GM19463 (cell line): Measurements from ENCODE around the gene NAV2.
A peak's percentile ranks its signal among the peaks of the same experiment; 100 is the strongest.

Experiments used
- ATAC-seq: cut with Tn5 transposase; IDR thresholded peaks from one replicate; pipeline ENCODE4 v1.9.1; 2021; ENCODE audit warnings: mild to moderate bottlenecking, moderate library complexity; ENCODE audit not compliant: unreplicated experiment

The NAV2 gene

GRCh38 chr11:19963697-19964387 lies 251.2 kb downstream of the NAV2 start:
- ATAC-seq, result no peak

- no peak for ATAC-seq
Observed at GRCh38 chr11:19966441-19966840, 253.8 kb downstream of the NAV2 start.

- no peak for ATAC-seq
Observed at GRCh38 chr11:19966927-19967326, 254.3 kb downstream of the NAV2 start.

GRCh38 chr11:19967787-19968186 lies 255.2 kb downstream of the NAV2 start:
- no peak for ATAC-seq

- ATAC-seq, result no peak
Observed at GRCh38 chr11:19968860-19969259, 256.2 kb downstream of the NAV2 start.

- ATAC-seq, result no peak
Observed at GRCh38 chr11:19970944-19971343, 258.3 kb downstream of the NAV2 start.

GRCh38 chr11:19972091-19972490 lies 259.5 kb downstream of the NAV2 start:
- ATAC-seq, result no peak

GRCh38 chr11:19972651-19973050 lies 260.0 kb downstream of the NAV2 start:
- no peak for ATAC-seq

GRCh38 chr11:19973136-19973635 lies 260.5 kb downstream of the NAV2 start:
- no peak for ATAC-seq

- ATAC-seq, result no peak
Observed at GRCh38 chr11:19974886-19975285, 262.2 kb downstream of the NAV2 start.

- no peak for ATAC-seq
Observed at GRCh38 chr11:19975414-19975990, 262.9 kb downstream of the NAV2 start.

GRCh38 chr11:19976281-19976941 lies 263.8 kb downstream of the NAV2 start:
- no peak for ATAC-seq

GRCh38 chr11:19977941-19978340 lies 265.3 kb downstream of the NAV2 start:
- no peak for ATAC-seq

GRCh38 chr11:19978668-19979518 lies 266.3 kb downstream of the NAV2 start:
- peak; percentile 78 for ATAC-seq

- ATAC-seq, result peak; percentile 64
Observed at GRCh38 chr11:19979519-19979845, 266.8 kb downstream of the NAV2 start.

GRCh38 chr11:19980388-19980787 lies 267.8 kb downstream of the NAV2 start:
- ATAC-seq, result no peak

- no peak for ATAC-seq
Observed at GRCh38 chr11:19980957-19981669, 268.5 kb downstream of the NAV2 start.

- no peak for ATAC-seq
Observed at GRCh38 chr11:19982774-19983495, 270.3 kb downstream of the NAV2 start.

- ATAC-seq, result no peak
Observed at GRCh38 chr11:19984048-19984742, 271.6 kb downstream of the NAV2 start.
